ENCODE data around the gene PTEN.
A peak's percentile ranks its signal among the peaks of the same experiment; 100 is the strongest.
"Not testable (repeated sequence)": the region's sequence is repeated elsewhere in the genome, so short reads cannot be mapped to it uniquely, and the experiment has no call there.

Gene PTEN

GRCh38 chr10:87846023-87846422 lies 17.4 kb upstream of the PTEN start:
- DNase-seq: no peak

- not testable (repeated sequence) for DNase-seq
Observed at GRCh38 chr10:87846711-87847110, 16.7 kb upstream of the PTEN start.

- no peak for DNase-seq
Observed at GRCh38 chr10:87847550-87847949, 15.9 kb upstream of the PTEN start.

- DNase-seq: no peak
Observed at GRCh38 chr10:87849001-87849400, 14.4 kb upstream of the PTEN start.

DNA sequence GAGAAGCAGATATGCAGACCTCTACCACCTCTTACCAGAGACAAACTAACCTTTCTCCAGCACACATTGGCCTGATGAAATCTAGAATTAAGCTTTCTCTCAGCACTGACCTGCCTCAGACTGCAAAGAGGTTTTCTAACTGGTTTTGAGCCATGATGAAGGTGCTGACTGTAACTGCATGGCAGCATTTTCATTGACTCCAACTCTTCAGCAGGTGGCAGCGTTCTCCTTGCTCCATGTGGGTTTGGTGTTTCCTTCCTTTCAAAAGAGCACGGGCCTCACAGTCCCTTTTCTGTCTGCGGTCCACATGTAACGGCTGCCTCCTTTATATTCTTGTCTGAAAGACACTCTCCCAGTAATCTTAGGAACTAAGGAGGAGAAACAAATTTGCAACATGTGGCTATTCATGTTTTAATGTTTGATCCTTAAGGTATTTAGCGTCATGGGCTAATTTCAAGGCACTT lies 12.7 kb upstream of the PTEN start:
- DNase-seq: peak; percentile 32

DNA sequence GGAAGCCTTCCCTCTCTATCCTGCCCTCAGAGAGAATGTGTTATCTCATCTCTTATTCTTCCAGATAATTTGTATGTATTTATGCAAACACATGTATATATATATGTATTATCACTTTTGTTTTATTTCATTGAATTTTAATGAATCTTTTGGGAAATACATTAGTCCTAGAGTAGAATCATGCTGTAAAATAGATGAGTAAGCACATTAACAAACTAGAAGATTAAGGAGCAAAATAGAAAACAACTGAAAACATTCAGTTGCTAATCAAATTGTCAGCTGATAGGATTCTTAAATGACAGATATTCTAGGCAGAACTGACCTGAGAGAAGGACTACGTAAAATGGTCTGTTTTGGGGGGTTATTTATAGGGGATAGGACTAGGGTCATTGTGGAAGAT lies 11.3 kb upstream of the PTEN start:
- DNase-seq: no peak

- DNase-seq: not testable (repeated sequence)
Observed at GRCh38 chr10:87855247-87855646, 8.2 kb upstream of the PTEN start.

DNA sequence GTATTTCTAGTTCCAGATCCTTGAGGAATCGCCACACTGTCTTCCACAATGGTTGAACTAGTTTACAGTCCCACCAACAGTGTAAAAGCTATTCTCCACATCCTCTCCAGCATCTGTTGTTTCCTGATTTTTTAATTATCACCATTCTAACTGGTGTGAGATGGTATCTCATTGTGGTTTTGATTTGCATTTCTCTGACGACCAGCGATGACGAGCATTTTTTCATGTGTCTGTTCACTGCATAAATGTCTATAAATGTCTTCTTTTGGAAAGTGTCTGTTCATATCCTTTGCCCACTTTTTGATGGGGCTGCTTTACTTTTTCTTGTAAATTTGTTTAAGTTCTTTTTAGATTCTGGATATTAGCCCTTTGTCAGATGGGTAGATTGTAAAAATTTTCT lies 7.8 kb upstream of the PTEN start:
- DNase-seq: not testable (repeated sequence)

DNA sequence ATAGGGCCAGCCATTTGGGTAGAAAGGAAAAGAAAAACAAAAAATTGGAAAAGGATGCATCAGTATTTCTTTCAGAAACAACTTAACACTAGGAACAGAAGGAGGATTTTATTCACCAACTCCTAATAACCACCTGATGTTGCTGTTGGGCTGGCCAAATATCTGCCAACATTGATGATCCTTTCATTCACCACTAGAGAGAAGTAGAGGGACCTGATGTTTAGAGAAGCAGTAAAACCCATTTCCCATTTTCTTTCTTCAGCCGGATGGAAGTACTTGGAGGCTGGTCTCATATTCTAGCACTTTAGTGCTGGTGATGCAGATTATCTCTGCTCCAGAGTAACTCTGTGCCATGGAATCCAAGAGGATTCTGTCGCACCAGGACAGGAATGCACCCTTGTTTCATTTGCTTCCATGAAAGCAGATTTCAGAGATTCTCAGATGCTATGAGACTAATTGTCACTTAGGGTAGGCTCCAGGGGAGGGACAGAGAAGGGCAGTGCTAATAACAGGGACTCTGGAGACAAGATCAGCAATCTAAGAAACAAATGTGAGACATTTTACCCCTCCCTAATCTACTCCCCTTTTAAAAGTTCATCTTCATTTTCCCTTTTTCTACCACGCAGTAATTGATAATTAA lies 3.1 kb upstream of the PTEN start:
- no peak for DNase-seq

DNA sequence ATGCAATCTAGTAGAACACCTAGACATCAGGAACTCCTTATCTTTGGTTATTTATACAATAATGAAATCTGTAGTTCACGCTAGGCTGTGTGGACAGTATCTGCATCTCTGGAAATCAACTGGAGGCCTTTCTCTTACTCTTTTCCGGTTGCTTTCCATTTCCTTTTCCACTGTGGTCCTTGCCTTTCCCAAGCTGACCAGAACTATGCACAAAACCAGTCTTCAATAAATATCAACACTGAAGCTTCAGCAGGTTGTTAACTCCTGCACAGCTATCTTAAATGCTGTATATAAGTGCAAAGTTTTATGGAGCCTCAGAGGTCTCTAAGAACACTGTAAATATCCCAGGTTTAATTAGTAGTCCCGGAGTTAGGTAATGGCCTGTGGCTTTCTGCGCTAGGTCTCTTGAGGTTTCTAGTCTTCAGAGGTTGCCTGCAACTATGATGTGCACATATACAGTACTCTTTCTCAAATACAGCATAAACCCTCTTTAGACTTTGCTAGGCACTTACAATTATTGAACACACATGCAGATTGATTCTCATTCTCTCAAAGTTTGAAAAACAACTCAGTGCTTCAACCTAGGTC lies 2.5 kb upstream of the PTEN start:
- no peak for DNase-seq

DNA sequence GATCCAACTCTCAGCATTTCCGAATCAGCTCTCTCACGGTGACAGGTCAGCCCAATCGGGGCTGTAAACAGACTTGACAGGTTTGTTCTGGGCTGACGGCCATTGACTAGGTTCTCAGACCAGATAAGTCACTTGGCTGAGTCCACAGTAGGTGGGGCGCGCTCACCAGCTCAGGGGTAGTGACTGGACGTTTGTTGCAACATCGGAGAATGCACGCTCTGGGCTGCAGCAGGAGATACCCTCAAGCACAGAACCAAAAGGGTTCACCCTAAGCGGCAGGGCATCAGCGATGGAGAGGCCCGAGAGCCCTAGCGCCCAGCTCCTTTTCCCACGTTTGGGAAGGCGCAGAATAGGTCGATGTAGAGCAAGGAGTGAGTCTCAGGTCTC lies 1.9 kb upstream of the PTEN start:
- no peak for DNase-seq

DNA sequence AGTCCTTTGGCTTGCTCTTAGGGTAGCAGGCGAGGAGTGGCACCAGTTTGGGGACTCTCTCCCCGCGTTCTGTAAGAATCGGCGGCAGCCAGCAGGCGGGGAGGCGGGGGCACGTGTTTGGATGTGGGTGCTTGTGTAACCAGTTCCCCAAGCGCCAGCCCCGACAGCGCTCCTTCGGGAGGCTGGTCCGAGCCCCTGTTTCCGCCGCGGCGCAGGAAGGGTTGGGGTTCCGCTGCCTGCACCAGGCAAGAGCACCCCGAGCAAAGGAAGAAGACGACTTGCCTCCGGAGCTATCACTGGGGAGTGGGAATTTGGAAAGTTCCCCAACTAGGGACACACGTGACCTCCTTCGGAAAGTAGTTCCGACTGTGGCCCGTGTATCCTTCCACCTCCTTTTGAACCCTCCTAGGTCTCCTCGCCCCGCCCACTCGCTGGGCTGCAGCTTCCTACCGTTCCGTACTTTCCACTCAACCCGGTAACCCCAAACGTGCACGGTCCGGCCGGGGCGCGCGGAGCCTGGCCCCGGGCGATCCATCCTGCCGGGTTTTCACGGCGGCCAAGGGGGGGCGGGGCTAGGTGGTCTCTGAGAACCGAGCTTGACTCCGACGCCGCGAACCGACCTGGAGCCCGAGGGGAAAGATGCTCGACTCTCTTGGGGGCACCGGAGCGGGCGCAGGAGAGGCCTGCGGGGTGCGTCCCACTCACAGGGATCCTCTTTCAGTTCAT lies 1.3 kb upstream of the PTEN start:
- peak; percentile 94 for DNase-seq

- DNase-seq: no peak
Observed at GRCh38 chr10:87862679-87863052, 759 bp upstream of the PTEN start.

DNA sequence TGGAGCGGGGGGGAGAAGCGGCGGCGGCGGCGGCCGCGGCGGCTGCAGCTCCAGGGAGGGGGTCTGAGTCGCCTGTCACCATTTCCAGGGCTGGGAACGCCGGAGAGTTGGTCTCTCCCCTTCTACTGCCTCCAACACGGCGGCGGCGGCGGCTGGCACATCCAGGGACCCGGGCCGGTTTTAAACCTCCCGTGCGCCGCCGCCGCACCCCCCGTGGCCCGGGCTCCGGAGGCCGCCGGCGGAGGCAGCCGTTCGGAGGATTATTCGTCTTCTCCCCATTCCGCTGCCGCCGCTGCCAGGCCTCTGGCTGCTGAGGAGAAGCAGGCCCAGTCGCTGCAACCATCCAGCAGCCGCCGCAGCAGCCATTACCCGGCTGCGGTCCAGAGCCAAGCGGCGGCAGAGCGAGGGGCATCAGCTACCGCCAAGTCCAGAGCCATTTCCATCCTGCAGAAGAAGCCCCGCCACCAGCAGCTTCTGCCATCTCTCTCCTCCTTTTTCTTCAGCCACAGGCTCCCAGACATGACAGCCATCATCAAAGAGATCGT lies 598 bp downstream of the PTEN start:
- DNase-seq: peak; percentile 34

- DNase-seq: no peak
Observed at GRCh38 chr10:87864496-87865059, 1.2 kb downstream of the PTEN start.

DNA sequence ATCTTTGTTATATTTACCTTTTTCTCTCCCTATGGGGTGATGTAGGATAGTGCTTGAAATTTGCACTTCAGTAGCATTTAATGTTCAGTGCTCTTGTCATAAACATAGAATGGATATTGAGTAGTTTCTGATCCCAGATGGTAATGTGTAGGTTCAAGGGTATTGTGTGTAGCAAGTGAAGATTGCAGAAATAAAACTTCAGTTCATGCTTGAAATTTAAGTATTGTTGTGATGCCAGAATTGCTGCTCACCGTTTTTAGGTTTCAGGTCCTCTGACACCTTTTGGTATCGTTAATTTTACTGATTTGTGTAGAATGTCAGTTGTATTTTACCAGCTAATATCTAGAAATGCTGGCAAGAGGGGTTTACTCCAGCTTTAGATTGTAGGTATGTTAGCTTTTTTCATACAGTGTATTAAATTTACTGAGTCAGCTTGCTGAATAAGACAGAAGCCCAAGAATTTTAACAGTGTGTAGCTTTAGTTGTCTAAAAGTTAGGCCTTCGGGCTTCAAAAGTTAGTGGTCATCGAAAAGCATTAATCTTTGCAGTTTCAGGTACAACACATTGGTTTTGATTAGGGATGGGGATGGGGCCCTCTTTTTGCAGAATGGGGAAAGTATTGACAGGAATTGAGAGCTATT lies 1.9 kb downstream of the PTEN start:
- no peak for DNase-seq

DNA sequence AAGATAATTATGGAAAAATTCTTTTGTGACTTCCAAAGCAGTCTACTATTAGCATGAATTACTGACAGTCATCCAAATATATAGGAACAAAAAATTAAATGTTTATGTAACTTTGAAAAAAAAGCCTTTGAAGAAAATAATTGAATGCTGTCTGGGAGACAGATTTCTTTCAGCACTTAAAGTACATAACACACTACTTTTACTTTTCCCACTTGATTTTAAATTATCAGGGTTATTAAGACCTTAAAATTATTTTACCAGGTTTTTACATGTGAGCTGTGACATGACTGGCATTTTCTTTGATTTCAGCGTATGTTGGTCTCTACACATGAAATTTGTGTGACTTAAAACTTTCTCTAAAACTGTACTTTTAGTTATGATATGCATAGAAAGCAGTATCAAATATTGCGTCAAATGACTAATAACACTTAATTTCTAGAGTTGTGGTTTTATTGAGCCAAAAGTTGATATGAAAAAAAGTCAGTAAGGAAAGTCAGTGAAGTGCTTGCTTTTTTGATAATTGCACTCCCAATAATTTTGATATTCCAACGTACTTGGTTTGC lies 3.1 kb downstream of the PTEN start:
- no peak for DNase-seq

DNA sequence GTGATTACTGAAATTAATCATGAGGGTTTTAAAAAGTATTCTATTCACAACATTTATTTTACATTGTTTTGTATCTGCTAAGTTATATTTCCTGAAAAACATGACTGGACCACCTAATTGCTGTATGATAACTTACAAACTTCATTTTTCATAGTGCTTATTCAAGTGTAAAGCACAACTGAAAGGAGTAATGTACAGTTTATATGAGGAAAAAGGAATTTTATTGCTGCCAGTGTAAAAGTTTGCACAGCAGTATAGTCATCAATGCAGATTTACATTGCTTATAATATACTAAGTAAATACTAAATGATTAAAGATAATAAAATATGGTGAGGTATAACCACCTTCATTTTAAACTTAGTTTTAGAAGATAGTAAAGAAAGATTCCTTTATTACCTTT lies 4.0 kb downstream of the PTEN start:
- DNase-seq: no peak

DNA sequence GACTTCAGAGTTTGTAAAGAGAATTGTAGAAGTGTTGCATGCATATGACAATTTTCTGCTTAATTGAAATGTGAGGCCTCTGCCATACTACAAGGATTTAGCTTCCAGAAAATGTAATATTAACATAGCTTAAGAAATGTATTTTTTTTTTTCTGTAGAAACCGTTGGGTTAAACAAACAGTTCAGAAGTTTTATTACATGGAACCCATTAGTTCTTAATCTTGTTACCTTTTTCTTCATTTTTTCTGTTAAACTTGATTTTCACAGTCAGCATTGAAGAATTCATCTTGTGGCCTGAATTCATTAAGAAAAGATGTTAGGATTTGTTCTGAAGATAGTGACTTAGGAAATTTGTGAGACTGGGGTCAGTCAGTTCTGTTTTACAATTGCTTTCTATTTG lies 4.9 kb downstream of the PTEN start:
- DNase-seq: no peak

DNA sequence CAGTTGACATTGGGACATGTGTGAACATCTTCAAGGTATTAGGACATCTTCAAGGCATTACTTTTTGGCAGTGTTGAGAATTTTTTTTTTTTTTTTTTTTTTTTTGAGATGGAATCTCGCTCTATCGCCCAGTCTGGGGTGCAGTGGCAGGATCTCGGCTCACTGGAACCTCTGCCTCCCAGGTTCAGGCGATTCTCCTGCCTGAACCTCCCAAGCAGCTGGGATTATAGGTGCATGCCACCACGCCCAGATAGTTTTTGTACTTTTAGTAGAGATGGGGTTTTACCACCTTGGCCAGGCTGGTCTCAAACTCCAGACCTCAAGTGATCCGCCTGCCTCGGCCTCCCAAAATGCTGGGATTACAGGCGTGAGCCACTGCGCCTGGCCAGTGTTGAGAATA lies 5.7 kb downstream of the PTEN start:
- not testable (repeated sequence) for DNase-seq

DNA sequence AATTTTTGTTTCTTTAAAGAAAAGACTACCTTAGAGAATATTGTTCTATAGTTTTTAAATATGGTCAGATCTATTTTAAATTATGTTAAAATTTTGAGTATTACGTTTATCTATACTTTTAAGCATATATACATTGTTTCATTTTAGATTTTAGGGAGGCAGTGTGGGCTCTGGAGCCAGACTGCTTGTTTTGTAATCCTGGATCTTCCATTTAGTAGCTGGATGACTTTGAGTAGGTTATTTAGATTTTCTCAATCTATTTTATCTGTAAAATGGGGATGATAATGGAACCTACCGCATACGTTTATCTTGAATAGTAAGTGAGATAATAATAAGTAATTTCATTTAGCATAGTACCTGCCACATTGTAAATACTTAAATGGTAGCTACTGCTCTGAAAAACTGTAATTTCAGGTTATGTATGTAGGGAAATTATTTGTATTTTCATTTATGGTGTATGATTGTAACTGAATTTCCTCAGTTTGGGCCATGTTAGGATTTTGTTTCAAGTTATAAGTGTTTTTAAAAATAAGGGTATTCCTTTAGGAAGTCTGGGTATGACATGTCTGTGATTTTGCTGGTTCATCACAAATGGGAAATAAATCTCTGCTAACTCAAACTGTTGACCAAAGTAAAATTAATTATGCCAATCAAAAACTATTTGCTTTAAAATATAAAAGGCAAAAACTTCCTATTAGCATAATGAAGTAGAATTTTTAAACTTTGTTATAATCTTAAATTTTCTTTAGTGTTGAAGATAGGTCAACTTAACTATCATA lies 6.5 kb downstream of the PTEN start:
- no peak for DNase-seq

DNA sequence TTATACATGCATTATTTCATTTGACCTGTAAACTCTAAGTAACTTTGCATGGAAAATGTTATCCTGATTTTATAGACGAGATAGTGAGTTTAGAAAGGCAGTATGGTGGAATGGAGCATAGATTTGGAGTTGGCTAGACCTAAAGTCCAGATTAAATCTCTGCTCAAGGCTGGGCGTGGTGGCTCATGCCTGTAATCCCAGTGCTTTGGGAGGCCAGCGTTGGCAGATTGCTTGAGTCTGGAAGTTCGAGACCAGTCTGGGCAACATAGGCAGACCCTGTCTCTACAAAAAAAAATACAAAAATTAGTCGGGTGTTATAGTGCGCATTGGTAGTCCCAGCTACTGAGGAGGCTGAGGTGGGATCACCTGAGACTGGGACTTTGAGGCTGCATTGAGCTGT lies 9.4 kb downstream of the PTEN start:
- DNase-seq: no peak
